ENCODE measurements around the gene SEC31A.

Gene SEC31A

DNA sequence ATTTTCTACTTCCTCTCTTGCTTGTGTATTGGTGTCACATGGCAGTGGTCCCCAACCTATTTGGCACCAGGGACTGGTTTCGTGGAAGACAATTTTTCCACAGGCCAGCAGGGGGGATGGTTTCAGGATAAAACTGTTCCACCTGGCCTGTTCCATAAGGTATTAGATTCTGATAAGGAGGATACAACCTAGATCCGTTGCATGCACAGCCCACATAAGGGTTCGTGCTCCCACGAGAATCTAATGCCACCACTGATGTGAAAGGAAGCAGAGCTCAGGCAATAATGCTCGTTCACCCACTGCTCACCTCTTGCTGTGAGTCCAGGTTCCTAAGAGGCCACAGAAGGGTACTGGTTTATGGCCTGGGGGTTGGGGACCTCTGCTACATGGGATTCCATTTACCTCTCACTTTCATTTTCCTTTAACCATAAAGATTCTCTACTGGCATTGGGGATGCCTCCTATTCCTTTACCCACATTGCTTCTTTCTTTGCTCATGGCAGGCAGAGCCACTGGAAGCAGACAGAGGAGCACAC lies 38.1 kb downstream of the SEC31A start:
- Histone ChIP-seq H3K4me3 (replicated peaks; ENCODE audit: insufficient read depth, low read length) (no peak overlapping the region), H3K27me3 (ENCODE audit: insufficient read depth, poor library complexity, severe bottlenecking) (no peaks in the 10 kb centered on the region), H3K27ac (replicated peaks) (no peak overlapping the region)
- DNase-seq (ENCODE audit: low read depth in 1 of 2, low spot score in 1 of 2) = peak in 1 of 2 experiments; percentile 4
- TF ChIP-seq, protein P1, sequence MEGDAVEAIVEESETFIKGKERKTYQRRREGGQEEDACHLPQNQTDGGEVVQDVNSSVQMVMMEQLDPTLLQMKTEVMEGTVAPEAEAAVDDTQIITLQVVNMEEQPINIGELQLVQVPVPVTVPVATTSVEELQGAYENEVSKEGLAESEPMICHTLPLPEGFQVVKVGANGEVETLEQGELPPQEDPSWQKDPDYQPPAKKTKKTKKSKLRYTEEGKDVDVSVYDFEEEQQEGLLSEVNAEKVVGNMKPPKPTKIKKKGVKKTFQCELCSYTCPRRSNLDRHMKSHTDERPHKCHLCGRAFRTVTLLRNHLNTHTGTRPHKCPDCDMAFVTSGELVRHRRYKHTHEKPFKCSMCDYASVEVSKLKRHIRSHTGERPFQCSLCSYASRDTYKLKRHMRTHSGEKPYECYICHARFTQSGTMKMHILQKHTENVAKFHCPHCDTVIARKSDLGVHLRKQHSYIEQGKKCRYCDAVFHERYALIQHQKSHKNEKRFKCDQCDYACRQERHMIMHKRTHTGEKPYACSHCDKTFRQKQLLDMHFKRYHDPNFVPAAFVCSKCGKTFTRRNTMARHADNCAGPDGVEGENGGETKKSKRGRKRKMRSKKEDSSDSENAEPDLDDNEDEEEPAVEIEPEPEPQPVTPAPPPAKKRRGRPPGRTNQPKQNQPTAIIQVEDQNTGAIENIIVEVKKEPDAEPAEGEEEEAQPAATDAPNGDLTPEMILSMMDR (IDR thresholded peaks at IDR 0.05; ENCODE audit: insufficient read depth, low read length) = no peak
- no peak for TF ChIP-seq POLR2AphosphoS5 (IDR thresholded peaks at IDR 0.05; ENCODE audit: low read depth)
- TF ChIP-seq SPI1 (IDR thresholded peaks at IDR 0.05; ENCODE audit: borderline replicate concordance, low read depth) = no peak
- no peak for TF ChIP-seq GABPA (IDR thresholded peaks at IDR 0.05; ENCODE audit: low read depth)
- TF ChIP-seq, protein P2, sequence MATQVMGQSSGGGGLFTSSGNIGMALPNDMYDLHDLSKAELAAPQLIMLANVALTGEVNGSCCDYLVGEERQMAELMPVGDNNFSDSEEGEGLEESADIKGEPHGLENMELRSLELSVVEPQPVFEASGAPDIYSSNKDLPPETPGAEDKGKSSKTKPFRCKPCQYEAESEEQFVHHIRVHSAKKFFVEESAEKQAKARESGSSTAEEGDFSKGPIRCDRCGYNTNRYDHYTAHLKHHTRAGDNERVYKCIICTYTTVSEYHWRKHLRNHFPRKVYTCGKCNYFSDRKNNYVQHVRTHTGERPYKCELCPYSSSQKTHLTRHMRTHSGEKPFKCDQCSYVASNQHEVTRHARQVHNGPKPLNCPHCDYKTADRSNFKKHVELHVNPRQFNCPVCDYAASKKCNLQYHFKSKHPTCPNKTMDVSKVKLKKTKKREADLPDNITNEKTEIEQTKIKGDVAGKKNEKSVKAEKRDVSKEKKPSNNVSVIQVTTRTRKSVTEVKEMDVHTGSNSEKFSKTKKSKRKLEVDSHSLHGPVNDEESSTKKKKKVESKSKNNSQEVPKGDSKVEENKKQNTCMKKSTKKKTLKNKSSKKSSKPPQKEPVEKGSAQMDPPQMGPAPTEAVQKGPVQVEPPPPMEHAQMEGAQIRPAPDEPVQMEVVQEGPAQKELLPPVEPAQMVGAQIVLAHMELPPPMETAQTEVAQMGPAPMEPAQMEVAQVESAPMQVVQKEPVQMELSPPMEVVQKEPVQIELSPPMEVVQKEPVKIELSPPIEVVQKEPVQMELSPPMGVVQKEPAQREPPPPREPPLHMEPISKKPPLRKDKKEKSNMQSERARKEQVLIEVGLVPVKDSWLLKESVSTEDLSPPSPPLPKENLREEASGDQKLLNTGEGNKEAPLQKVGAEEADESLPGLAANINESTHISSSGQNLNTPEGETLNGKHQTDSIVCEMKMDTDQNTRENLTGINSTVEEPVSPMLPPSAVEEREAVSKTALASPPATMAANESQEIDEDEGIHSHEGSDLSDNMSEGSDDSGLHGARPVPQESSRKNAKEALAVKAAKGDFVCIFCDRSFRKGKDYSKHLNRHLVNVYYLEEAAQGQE (IDR thresholded peaks at IDR 0.05; ENCODE audit: insufficient replicate concordance, low read depth) = no peak

DNA sequence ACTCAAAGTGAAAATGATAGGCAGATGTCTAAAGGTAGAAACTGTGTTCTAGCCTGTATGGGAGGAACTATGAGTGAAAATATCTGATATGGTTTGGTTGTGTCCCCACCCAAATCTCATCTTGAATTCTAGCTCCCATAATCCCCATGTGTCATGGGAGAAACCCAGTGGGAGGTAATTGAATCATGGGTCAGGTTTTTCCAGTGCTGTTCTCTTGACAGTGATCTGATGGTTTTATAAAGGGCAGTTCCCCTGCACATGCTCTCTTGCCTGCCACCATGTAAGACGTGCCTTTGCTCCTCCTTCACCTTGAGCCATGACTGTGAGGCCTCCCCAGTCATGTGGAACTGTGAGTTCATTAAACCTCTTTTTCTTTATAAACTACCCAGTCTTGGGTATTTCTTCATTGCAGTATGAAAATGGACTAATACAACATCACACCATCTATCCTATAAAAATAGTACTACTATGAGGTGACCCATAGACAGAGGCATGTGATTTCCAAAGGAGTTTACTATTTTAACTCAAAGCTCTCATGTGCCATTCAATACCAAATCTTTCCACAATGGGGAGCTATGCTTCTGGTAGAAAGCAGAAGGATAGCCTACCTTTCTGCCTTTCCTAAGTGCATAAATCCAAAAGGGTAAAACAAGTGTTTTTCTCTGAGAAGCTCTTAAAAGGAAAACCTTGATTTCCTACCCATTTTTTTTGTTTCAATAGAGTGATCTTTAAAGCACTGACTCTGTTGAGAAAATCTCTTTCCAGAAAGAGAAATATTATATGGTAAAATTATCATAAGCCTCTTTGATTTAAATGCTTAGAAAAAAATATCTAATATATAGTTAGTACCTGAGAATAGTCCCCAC lies 38.8 kb downstream of the SEC31A start:
- Histone ChIP-seq H3K27me3 (ENCODE audit: insufficient read depth, poor library complexity, severe bottlenecking) (no peaks in the 10 kb centered on the region), H3K4me3 (replicated peaks; ENCODE audit: insufficient read depth, low read length) (no peak overlapping the region), H3K27ac (replicated peaks) (no peak overlapping the region)
- TF ChIP-seq, protein P1 (IDR thresholded peaks at IDR 0.05; ENCODE audit: insufficient read depth, low read length) = peak; percentile 66
- no peak for TF ChIP-seq POLR2AphosphoS5 (IDR thresholded peaks at IDR 0.05; ENCODE audit: low read depth)
- peak in 1 of 2 experiments; percentile 25 for DNase-seq (ENCODE audit: low read depth in 1 of 2, low spot score in 1 of 2)

DNA sequence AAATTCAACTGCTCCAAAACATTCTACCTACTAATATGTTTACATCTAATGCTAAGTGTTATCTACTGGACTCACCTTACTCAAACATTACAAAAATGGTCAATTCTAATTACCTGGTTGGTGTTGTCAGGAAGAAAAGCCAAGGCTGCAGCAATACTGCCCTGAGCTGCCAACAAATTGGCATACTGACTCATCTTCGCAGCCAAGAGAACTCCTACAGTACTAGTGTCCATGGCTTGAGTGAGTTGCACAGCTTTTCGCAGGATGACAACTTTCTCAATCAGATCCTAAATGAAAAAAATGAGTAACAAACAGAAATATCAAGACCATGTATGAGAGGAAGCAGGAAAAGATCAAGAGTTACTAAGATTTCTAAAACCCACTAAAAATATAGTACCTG lies 39.6 kb downstream of the SEC31A start:
- H3K4me3 ChIP-seq (replicated peaks; ENCODE audit: insufficient read depth, low read length) = no peak overlapping the region
- TF ChIP-seq POLR2AphosphoS5 (IDR thresholded peaks at IDR 0.05; ENCODE audit: low read depth) (no peak), GABPA (IDR thresholded peaks at IDR 0.05; ENCODE audit: low read depth) (no peak), SPI1 (IDR thresholded peaks at IDR 0.05; ENCODE audit: borderline replicate concordance, low read depth) (no peak)
- TF ChIP-seq, protein P2 (IDR thresholded peaks at IDR 0.05; ENCODE audit: insufficient replicate concordance, low read depth) = no peak
- TF ChIP-seq, protein P1 (IDR thresholded peaks at IDR 0.05; ENCODE audit: insufficient read depth, low read length) = no peak

More for the DNA sequence above, 39.6 kb downstream of the SEC31A start:
- no peak for DNase-seq (ENCODE audit: low read depth in 1 of 2, low spot score in 1 of 2)
- H3K27ac ChIP-seq (replicated peaks) = no peak overlapping the region
- H3K27me3 ChIP-seq (ENCODE audit: insufficient read depth, poor library complexity, severe bottlenecking) = no peaks in the 10 kb centered on the region

All from HL-60 (cell line).